HL-60/S4 (cell line): ENCODE measurements around the gene IL20RA.
"Not testable (repeated sequence)": the region's sequence is repeated elsewhere in the genome, so short reads cannot be mapped to it uniquely, and the experiment has no call there.

Source experiments
- in situ Hi-C: fragments of 300-500 bp; cut with MboI; formaldehyde crosslinking; loops from 2 replicates; pipeline ENCODE4 v1.14.3; 2022; ENCODE audit warnings: low sequenced_read_pairs

IL20RA gene

DNA sequence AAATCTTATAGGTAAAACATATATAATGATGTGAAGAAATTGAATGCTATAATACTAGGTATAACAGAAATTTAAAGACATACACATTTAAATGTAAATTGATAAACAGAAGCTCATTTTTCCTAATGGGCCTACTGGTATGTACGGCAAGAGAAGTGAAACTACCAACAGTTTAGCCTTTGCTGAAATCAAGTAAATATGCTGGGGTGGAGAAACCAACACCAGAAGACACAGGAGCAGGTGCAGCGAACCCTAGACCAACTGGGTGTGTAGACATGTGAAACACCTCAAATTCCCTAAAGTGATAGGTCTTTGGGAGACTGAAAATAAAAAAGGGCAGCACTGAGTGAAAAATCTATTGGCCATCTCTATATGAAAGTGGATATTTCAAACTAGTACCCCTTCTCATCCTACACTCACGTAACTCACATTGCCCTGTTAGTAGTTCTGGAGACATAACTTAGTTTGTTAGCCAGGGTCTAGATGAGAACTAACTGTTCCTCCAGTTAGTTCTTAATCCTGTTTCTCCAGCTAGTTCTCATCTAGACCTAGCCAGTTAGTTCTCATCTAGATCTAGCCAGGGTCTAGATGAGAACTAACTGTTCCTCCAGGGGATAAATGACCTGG, 69.6 kb downstream of the IL20RA start:
- in situ Hi-C loops = no loop called here

GRCh38 chr6:136973781-136974180, 71.0 kb downstream of the IL20RA start:
- in situ Hi-C loops = not testable (repeated sequence)

DNA sequence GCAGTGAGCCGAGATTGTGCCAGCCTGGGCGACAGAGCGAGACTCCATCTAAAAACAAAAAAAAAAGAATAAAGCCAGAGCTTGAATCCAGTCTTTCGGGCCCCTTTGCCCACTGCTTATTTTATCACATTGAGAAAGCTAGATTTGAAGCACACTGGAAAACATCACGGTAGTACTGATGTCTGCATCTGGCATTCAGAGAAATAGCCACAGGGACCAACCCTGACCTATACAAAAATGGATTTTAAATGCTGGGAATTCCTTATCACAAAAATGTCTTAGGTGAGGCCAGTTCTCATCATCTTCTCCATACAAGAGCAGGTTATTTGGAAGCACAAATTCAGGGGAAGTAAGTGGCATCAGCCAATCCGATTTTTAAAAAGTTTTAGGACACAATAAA, 73.2 kb downstream of the IL20RA start:
- in situ Hi-C loops = no loop called here

- in situ Hi-C loops = no loop called here
These were observed 74.8 kb downstream of the IL20RA start for GRCh38 chr6:136969930-136970329.

- in situ Hi-C loops = no loop called here
These were observed 75.3 kb downstream of the IL20RA start for GRCh38 chr6:136969433-136969832.

DNA sequence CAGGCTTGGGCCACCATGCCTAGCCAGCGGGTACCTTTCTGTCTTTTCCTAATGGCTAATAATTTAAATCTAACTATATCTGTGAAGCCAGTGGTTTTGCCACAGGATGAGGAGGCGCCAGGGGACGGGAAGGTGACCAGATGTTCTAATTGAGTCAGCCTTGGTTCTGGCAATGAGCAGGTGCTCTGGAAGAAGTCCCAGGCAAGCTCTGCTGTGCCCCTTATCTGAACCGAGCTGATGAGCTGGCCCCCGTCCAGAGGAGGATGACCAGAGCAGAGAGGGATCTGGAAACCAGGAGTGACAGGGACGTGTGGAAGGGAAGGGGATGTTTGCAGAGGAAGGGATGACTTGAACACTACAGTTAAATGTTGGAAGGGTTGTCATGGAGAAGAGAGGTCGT, 75.9 kb downstream of the IL20RA start:
- in situ Hi-C loops = no loop called here

DNA sequence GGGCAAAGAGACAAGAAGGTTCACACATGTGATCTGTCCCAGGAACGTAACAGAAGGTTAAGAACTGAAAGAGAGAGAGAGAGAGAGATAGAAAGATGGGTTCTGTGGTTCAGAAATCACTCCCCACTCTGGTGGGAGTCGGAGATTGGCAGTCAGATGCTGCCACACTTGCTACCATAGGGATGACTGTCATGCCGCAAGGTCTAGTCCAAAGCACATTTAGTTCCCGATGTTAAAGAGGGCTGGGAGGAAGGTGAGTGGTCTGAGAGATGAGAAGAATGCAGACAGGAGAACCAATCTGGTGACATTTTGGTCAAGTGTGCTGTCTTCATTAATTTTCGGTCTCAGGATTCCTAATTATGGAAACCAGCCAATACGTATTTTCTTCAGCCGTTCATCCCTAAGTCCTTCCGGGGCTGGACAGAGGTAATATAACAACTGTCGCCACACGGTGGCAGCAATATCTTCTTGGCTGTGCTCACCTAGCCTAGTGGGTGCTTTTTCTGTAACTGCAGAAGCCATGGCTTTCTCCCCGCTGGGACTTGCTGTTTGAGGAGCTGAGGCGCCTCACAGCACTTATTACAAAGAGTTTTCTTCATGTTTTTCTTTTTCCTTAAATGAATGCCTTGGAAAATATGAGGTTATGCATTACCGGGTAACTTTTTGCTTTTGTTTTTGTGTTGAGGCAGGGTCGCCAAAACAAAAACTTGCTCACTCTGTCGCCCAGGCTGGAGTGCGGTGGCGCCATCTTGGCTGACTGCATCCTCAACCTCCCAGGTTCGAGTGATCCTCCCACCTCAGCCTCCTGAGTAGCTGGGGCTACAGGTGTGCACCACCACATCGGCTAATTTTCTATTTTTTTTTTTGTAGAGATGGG, 76.7 kb downstream of the IL20RA start:
- in situ Hi-C loops = no loop called here

- in situ Hi-C loops = no loop called here
These were observed 80.4 kb downstream of the IL20RA start for GRCh38 chr6:136964398-136964797.

DNA sequence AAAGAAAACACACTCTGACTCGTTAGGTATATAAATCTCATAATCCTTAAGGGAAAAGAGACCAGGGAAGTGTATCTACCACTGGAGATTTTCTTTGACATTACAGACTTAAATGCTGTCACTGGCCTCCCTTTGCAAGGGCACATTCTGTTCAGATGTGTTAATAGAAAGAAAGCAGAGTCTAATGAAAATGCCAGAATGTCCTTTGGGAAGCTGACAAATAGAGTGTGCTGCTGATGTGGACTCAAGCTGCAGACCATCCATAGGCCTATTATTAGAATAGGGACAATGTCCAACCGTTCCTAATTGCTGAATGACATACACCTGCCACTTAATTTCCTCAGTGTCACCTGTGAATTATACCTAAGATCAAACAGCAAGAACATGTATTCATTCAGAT, 81.5 kb downstream of the IL20RA start:
- in situ Hi-C loops = no loop called here

DNA sequence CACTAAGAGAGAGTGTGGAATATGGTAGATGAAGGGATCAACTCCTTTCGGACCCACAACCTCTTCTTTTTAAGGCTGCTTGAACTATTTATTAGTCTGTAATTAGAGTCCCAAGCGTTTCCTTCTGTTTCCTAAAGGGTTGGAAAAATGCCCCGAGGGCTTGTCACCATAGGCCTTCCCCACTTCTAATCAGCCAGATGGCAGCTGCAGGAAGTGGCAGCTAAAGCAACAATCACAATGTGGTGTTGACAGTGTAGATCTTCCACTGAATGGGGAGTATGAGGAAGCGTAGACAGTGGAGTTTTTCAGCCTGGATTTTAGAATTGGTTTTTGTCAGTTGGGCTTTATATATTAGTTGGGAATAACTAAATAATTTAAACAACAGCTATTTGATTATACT, 82.1 kb downstream of the IL20RA start:
- in situ Hi-C loops = no loop called here

DNA sequence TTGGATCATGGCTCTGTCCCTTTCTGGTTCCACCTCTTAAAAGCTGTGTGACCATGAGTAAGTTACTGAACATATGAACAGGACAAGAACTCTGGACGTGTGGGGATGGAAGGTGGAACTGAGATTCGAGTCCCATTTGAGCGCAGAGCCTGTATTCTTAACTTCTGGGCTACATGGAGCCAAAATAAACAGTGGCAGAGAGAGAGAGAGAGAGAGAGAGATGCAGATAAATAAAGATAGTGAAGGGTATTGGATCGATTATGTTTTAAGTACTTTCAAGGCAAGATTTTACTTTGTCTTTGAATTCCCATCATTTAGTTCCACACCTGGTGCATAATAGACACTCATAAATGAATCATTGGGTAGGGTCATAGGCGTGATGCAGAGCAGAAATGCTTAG, 82.9 kb downstream of the IL20RA start:
- in situ Hi-C loops = no loop called here

GRCh38 chr6:136960781-136961180, 84.0 kb downstream of the IL20RA start:
- in situ Hi-C loops = no loop called here

- in situ Hi-C loops = not testable (repeated sequence)
These were observed 84.8 kb downstream of the IL20RA start for GRCh38 chr6:136959935-136960334.

DNA sequence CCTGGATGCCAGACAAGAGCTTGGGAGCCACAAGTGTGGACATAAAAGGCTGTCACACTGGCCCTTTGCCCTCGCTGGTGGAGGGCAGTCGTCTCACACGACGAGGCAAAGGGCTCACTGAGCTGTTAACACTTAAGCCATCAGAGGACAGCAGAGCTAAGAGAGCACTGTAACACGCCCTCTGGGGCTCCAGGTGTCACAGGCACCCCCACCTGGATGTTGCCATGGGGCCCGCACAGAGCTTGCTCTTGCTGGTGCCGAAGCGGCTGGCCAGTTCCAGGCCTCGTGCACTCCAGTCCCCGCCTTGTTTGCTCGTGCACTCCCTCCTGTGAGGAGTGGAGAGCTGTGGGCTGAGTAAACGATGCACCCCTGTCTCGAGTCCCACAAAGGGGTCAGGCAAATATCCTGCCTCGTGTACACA, 85.3 kb downstream of the IL20RA start:
- in situ Hi-C loops = no loop called here

GRCh38 chr6:136958168-136958567, 86.6 kb downstream of the IL20RA start:
- in situ Hi-C loops = no loop called here

DNA sequence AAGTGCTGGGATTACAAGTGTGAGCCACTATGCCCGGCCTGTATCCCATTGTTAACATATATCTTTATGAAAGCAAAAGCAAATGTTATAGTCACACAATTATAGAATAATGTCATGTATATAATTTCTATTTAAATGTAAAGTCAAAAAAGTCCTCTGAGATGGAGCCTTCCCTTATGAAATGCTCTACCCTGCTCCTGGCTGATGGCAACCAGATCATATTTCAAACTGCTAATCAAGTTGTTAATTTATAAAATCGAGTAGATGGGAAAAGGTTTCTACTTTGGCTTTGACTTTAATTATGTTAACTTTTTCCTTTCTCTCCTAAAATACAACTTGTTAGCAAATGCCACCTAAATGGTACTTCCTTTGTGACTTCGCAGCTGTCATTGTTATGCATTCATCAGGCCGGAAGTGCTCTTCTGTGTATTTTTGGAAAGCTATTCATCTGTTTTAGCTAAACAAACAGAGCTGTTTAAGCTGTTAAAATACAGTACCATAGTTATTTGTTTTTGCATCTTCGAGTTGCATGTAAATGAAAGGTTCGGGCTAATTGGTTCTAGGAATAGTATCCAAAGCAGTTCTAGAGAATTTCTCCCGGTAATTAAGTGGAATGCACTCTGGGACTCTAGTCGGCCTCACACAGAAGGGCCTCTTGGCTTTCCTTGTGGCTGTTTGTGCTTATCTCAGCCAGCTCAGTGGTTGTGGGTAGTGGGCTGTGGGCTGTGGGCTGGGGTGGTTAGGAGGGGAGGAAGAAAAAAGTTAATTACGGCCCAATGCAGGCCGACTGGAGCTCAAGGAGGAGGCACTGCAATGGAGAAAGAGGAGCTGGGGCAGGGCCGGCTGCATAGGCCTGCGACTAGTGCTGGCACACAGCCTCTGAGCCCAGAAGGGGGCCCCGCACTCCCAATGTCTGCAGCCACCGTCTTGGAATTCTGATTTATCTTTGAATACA, 87.9 kb downstream of the IL20RA start:
- in situ Hi-C loops = no loop called here

- in situ Hi-C loops = no loop called here
These were observed 89.6 kb downstream of the IL20RA start for GRCh38 chr6:136955123-136955522.

DNA sequence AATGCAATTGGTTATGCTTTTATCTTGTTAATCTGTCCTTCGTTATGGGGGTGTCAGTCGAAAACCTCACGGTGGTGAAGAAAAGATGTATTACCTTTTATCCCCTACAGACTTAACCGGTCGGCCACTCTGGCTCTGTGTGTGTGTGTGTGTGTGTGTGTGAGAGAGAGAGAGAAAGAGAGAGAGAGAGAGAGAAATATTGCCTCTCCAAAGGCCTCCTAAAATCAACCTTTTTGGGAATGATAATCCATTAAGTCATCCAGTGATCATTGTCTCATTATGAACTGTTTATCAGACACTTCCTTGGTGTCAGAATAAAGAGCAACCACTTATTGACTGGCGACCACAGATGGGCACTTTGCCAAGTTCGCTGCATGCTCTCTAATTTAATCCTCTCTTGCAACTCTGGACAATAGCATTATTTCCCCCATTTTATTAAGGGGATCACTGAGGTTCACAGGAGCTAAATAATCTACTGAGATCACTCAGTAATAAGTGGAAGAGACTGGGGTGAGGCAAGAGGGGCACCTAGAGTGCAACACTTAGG, 92.0 kb downstream of the IL20RA start:
- in situ Hi-C loops = no loop called here

- in situ Hi-C loops = no loop called here
These were observed 94.2 kb downstream of the IL20RA start for GRCh38 chr6:136950436-136951126.
